ENCODE data around the gene HEATR1. TPM values are rescaled to one million over a fixed set of nuclear protein-coding genes. Genes with fewer than 3 reads are reported as not detected.

Gene HEATR1
- total RNA-seq, 1 experiment from 2014 or later = 73.0 TPM

- TF ChIP-seq SOX15 (CRISPR knock-in tag; IDR thresholded peaks at IDR 0.05) (no peak), JUN (CRISPR knock-in tag; IDR thresholded peaks at IDR 0.05) (no peak), TEAD1 (CRISPR knock-in tag; IDR thresholded peaks at IDR 0.05) (no peak), IRF1 (CRISPR knock-in tag; IDR thresholded peaks at IDR 0.05) (no peak), ZNF425 (CRISPR knock-in tag; conservative IDR thresholded peaks at IDR 0.05) (no peak), USF2 (CRISPR knock-in tag; IDR thresholded peaks at IDR 0.05) (no peak), ZNF671 (CRISPR knock-in tag; IDR thresholded peaks at IDR 0.05) (no peak), RORB (CRISPR knock-in tag; IDR thresholded peaks at IDR 0.05) (no peak), TP53 (CRISPR knock-in tag; IDR thresholded peaks at IDR 0.05) (no peak), ZNF219 (CRISPR knock-in tag; IDR thresholded peaks at IDR 0.05; ENCODE audit: borderline replicate concordance) (no peak)
These were observed 31.7 kb upstream of the HEATR1 start (continued) for GRCh38 chr1:236636017-236636416.

GRCh38 chr1:236627727-236628408, 23.6 kb upstream of the HEATR1 start:
- CTCF ChIA-PET = no interaction called here
- Mint-ChIP-seq H3K4me1 (peaks cover 8% of the 10 kb centered on the region), H3K36me3 (peaks cover 12% of the 10 kb centered on the region), H3K27me3 (ENCODE audit: low read depth) (peaks cover 2% of the 10 kb centered on the region), H3K27ac (no peak overlapping the region), H3K4me3 (no peak overlapping the region), H3K9me3 (peaks cover 30% of the 10 kb centered on the region)
- POLR2A ChIA-PET = no interaction called here
- ATAC-seq (no peak), DNase-seq (ENCODE audit: low spot score) (no peak)
- TF ChIP-seq ZNF219 (CRISPR knock-in tag; IDR thresholded peaks at IDR 0.05; ENCODE audit: borderline replicate concordance) = no peak
- no peak for TF ChIP-seq OVOL2 (CRISPR knock-in tag; IDR thresholded peaks at IDR 0.05; ENCODE audit: borderline replicate concordance)
- no peak for TF ChIP-seq MLX (CRISPR knock-in tag; IDR thresholded peaks at IDR 0.05)
- TF ChIP-seq JUN (CRISPR knock-in tag; IDR thresholded peaks at IDR 0.05) = no peak
- no peak for TF ChIP-seq ATF1 (CRISPR knock-in tag; IDR thresholded peaks at IDR 0.05)
- TF ChIP-seq ZNF232 (CRISPR knock-in tag; IDR thresholded peaks at IDR 0.05) = no peak
- no peak for TF ChIP-seq FOXP4 (CRISPR knock-in tag; IDR thresholded peaks at IDR 0.05)
- TF ChIP-seq ZNF532 (CRISPR knock-in tag; IDR thresholded peaks at IDR 0.05; ENCODE audit: borderline replicate concordance) = no peak
- no peak for TF ChIP-seq TP53 (CRISPR knock-in tag; IDR thresholded peaks at IDR 0.05)
- TF ChIP-seq NR1H2 (CRISPR knock-in tag; IDR thresholded peaks at IDR 0.05) = no peak
- no peak for TF ChIP-seq E2F4 (CRISPR knock-in tag; IDR thresholded peaks at IDR 0.05; ENCODE audit: borderline replicate concordance, low read depth)
- TF ChIP-seq ZNF671 (CRISPR knock-in tag; IDR thresholded peaks at IDR 0.05) = no peak
- no peak for TF ChIP-seq PRRX2 (CRISPR knock-in tag; IDR thresholded peaks at IDR 0.05)
- no peak for TF ChIP-seq ZSCAN18 (CRISPR knock-in tag; IDR thresholded peaks at IDR 0.05)
- TF ChIP-seq CBFB (CRISPR knock-in tag; IDR thresholded peaks at IDR 0.05; ENCODE audit: low read depth) = no peak

Measured in WTC11 (cell line).